HepG2 (cell line): ENCODE results near the gene CCNQ. TPM values are rescaled to one million over a fixed set of nuclear protein-coding genes. Genes with fewer than 3 reads are reported as not detected.
A peak's percentile ranks its signal among the peaks of the same experiment; 100 is the strongest.

Source experiments
- ARNT ChIP-seq: fragments of 450-650 bp; IDR thresholded peaks from 2 replicates; pipeline ENCODE4 v1.6.1; 2017
- EED ChIP-seq: sonication (generic); formaldehyde crosslinking; IDR thresholded peaks from 2 replicates; pipeline ENCODE4 v1.5.0; 2020; ENCODE audit warnings: mild to moderate bottlenecking, missing genetic modification reagents
- ISL2 ChIP-seq: sonication (generic); formaldehyde crosslinking; IDR thresholded peaks from 2 replicates; pipeline ENCODE4 v1.5.0; 2020; ENCODE audit warnings: missing genetic modification reagents
- NCOA2 ChIP-seq: sonication (generic); formaldehyde crosslinking; IDR thresholded peaks from 2 replicates; pipeline ENCODE4 v1.8.0; 2022; ENCODE audit warnings: inconsistent platforms
- NONO ChIP-seq, 2 experiments: fragments of 450-650 bp in 1 of 2; sonication (generic) in 1 of 2; formaldehyde crosslinking in 1 of 2; IDR thresholded peaks in 1 of 2; conservative IDR thresholded peaks in 1 of 2; 2 replicates each; pipeline versions ENCODE4 v1.6.1 to v1.8.0; 2017 to 2022; ENCODE audit warnings: mild to moderate bottlenecking in 1 of 2, missing genetic modification reagents in 1 of 2, moderate library complexity in 1 of 2
- POLR2G ChIP-seq: fragments of 200-400 bp; formaldehyde crosslinking; IDR thresholded peaks from 2 replicates; pipeline ENCODE4 v1.6.1; 2018; ENCODE audit warnings: mild to moderate bottlenecking, low read depth, low read length, moderate library complexity
- RXRB ChIP-seq: IDR thresholded peaks from 2 replicates; pipeline ENCODE4 v1.6.1; 2016; ENCODE audit warnings: borderline replicate concordance, missing genetic modification reagents, missing compliant biosample characterization
- SIX4 ChIP-seq: sonication (generic); formaldehyde crosslinking; IDR thresholded peaks from 2 replicates; pipeline ENCODE4 v1.4.0; 2020; ENCODE audit warnings: missing genetic modification reagents
- WIZ ChIP-seq: sonication (generic); formaldehyde crosslinking; IDR thresholded peaks from 2 replicates; pipeline ENCODE4 v1.5.1; 2020; ENCODE audit warnings: mild to moderate bottlenecking, missing genetic modification reagents
- ZNF205 ChIP-seq: IDR thresholded peaks from 2 replicates; pipeline ENCODE4 v1.6.1; 2018; ENCODE audit warnings: missing biosample characterization, missing genetic modification reagents
- ZNF543 ChIP-seq: sonication (generic); formaldehyde crosslinking; IDR thresholded peaks from 2 replicates; pipeline ENCODE4 v1.4.0; 2020; ENCODE audit warnings: mild to moderate bottlenecking, missing genetic modification reagents
- ZNF614 ChIP-seq: IDR thresholded peaks from 2 replicates; pipeline ENCODE4 v1.6.1; 2018; ENCODE audit warnings: missing biosample characterization, missing genetic modification reagents, inconsistent platforms, borderline replicate concordance
- ZNF777 ChIP-seq: sonication (generic); formaldehyde crosslinking; IDR thresholded peaks from 2 replicates; pipeline ENCODE4 v1.4.0; 2020; ENCODE audit warnings: missing genetic modification reagents
- polyA plus RNA-seq, 8 experiments: library from polyadenylated mRNA; depleted of rRNA in 3 of 8; stranded (reverse) in 7 of 8; unstranded in 1 of 8; fragments of >200 nt; fragmentation: Illumina TruSeq in 4 of 8; extraction: Trizol in 4 of 8; gene quantifications; 2 replicates each; pipeline versions ENCODE4 v1.2.1 to v1.2.3, GENCODE V29; 2011 to 2016; ENCODE audit warnings: low read depth in 4 of 8, missing spikeins in 1 of 8, mixed read lengths in 1 of 8; ENCODE audit not compliant: insufficient read depth in 1 of 8
- total RNA-seq, 5 experiments: library from RNA; depleted of rRNA; stranded (reverse); fragments of >200 nt; fragmentation: Illumina TruSeq; extraction: Trizol; gene quantifications; 2 replicates each; pipeline ENCODE4 v1.2.3, GENCODE V29; 2016; ENCODE audit warnings: low read depth in 1 of 5
- TF ChIP-seq, protein P1 (sequence below): IDR thresholded peaks from 2 replicates; pipeline ENCODE4 v1.6.1; 2016
- TF ChIP-seq, protein P2 (sequence below): sonication (generic); formaldehyde crosslinking; IDR thresholded peaks from 2 replicates; pipeline ENCODE4 v1.5.0; 2020; ENCODE audit warnings: mild to moderate bottlenecking, missing genetic modification reagents, moderate library complexity
- TF ChIP-seq, protein P3 (sequence below): sonication (generic); formaldehyde crosslinking; IDR thresholded peaks from 2 replicates; pipeline ENCODE4 v1.5.1; 2020; ENCODE audit warnings: missing genetic modification reagents, mild to moderate bottlenecking, borderline replicate concordance
- TF ChIP-seq, protein P4 (sequence below), 2 experiments: sonication (generic) in 1 of 2; formaldehyde crosslinking in 1 of 2; IDR thresholded peaks; 2 replicates each; pipeline versions ENCODE4 v1.5.1 to v1.6.1; 2011 to 2020; ENCODE audit warnings: borderline replicate concordance in 1 of 2, low read depth in 1 of 2, low read length in 1 of 2, mild to moderate bottlenecking in 1 of 2, missing genetic modification reagents in 1 of 2, moderate library complexity in 1 of 2
- TF ChIP-seq, protein P5 (sequence below): IDR thresholded peaks from 2 replicates; pipeline ENCODE4 v1.6.1; 2012; ENCODE audit warnings: low read depth, low read length, improper control_type of control experiment
- TF ChIP-seq, protein P6 (sequence below): sonication (generic); formaldehyde crosslinking; IDR thresholded peaks from 2 replicates; pipeline ENCODE4 v1.8.1; 2022; ENCODE audit warnings: mild to moderate bottlenecking, missing genetic modification reagents

Gene CCNQ
- total and polyA plus RNA-seq, 2 of the 13 experiments (the other 11 are each of a cell fraction or from before 2014, with no cell fraction given) = 15.0 to 25.5 TPM

DNA sequence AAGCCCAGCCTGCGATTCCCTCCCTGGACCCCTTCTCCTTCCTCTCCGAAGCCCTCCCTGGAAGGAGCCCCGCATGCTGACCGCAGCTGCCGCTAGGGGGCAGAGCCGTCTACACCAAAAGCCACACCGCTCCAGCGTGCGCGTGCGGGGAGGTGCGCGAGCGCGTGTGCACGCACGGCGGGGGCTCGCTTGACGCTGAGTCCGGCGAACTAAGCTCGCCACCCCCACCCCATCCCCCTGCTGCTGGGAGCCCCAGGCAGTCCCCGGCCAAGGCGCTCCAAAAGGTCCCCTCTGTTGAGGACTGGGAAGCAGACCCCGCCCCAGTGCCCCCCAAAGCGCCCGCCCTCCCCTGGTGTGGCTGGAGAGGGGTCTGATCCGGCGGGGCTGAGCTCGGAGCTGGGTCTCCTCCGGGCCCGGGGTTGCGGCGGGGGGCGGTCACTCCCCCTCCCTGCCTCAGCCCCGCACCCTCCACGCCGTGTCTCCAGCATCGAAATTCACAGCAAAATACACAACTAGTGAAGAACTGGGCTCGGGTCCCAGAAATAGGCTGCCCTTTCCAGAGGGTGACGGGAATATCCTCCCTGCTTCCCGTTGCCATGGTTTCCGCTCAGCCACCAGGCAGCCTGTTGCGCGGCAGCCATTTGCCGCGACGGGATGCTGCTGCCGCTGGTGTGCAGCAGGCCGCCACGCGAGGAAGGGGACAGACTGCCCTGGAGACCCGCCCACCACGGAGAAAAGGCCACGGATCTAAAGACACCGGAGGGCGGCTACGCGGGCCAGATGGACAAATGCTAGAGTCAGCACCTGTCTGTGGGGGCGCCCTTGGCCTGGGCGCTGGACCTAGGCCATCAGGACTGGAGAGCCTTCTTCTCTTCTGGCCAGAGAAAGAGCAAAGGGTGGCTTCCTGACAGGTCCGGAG lies 11.2 kb upstream of the CCNQ start (continued):
- TF ChIP-seq, protein P1, sequence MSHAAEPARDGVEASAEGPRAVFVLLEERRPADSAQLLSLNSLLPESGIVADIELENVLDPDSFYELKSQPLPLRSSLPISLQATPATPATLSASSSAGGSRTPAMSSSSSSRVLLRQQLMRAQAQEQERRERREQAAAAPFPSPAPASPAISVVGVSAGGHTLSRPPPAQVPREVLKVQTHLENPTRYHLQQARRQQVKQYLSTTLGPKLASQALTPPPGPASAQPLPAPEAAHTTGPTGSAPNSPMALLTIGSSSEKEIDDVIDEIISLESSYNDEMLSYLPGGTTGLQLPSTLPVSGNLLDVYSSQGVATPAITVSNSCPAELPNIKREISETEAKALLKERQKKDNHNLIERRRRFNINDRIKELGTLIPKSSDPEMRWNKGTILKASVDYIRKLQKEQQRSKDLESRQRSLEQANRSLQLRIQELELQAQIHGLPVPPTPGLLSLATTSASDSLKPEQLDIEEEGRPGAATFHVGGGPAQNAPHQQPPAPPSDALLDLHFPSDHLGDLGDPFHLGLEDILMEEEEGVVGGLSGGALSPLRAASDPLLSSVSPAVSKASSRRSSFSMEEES (CRISPR knock-in tag) = 0 out of 2 replicates have a peak, but pooled peaks have one; percentile 30
- TF ChIP-seq, protein P2, sequence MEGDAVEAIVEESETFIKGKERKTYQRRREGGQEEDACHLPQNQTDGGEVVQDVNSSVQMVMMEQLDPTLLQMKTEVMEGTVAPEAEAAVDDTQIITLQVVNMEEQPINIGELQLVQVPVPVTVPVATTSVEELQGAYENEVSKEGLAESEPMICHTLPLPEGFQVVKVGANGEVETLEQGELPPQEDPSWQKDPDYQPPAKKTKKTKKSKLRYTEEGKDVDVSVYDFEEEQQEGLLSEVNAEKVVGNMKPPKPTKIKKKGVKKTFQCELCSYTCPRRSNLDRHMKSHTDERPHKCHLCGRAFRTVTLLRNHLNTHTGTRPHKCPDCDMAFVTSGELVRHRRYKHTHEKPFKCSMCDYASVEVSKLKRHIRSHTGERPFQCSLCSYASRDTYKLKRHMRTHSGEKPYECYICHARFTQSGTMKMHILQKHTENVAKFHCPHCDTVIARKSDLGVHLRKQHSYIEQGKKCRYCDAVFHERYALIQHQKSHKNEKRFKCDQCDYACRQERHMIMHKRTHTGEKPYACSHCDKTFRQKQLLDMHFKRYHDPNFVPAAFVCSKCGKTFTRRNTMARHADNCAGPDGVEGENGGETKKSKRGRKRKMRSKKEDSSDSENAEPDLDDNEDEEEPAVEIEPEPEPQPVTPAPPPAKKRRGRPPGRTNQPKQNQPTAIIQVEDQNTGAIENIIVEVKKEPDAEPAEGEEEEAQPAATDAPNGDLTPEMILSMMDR (CRISPR knock-in tag) = peak; percentile 94
- TF ChIP-seq ZNF205 (CRISPR knock-in tag) (no peak), EED (CRISPR knock-in tag) (no peak), ISL2 (peak; percentile 27), POLR2G (no peak), ZNF543 (no peak), SIX4 (CRISPR knock-in tag) (no peak), ZNF614 (CRISPR knock-in tag) (no peak), ARNT (no peak), WIZ (no peak), NCOA2 (CRISPR knock-in tag) (peak; percentile 29; the same call in 1 of the 2 replicates), RXRB (CRISPR knock-in tag) (peak; percentile 50; the same call in 1 of the 2 replicates), ZNF777 (CRISPR knock-in tag) (no peak), NONO (IDR thresholded peaks at IDR 0.05) (no peak), NONO (CRISPR knock-in tag; conservative IDR thresholded peaks at IDR 0.05) (0 out of 2 replicates have a peak, but pooled peaks have one; percentile 17)
- TF ChIP-seq, protein P3, sequence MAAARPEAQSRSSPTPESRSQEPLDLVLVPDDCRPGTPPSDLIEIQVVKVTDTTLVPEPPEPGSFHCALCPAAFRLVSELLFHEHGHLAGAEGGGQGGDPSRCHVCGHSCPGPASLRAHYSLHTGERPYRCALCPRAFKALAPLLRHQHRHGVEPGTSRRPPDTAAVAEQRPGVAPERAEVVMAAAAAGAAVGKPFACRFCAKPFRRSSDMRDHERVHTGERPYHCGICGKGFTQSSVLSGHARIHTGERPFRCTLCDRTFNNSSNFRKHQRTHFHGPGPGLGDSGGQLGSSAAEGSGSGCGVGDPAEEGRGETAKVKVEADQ (CRISPR knock-in tag) = no peak
- TF ChIP-seq, protein P4, sequence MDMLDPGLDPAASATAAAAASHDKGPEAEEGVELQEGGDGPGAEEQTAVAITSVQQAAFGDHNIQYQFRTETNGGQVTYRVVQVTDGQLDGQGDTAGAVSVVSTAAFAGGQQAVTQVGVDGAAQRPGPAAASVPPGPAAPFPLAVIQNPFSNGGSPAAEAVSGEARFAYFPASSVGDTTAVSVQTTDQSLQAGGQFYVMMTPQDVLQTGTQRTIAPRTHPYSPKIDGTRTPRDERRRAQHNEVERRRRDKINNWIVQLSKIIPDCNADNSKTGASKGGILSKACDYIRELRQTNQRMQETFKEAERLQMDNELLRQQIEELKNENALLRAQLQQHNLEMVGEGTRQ (IDR thresholded peaks at IDR 0.05; ENCODE audit: low read depth, low read length) = no peak
- TF ChIP-seq, protein P4 (CRISPR knock-in tag; IDR thresholded peaks at IDR 0.05; ENCODE audit: borderline replicate concordance) = no peak
- TF ChIP-seq, protein P5, sequence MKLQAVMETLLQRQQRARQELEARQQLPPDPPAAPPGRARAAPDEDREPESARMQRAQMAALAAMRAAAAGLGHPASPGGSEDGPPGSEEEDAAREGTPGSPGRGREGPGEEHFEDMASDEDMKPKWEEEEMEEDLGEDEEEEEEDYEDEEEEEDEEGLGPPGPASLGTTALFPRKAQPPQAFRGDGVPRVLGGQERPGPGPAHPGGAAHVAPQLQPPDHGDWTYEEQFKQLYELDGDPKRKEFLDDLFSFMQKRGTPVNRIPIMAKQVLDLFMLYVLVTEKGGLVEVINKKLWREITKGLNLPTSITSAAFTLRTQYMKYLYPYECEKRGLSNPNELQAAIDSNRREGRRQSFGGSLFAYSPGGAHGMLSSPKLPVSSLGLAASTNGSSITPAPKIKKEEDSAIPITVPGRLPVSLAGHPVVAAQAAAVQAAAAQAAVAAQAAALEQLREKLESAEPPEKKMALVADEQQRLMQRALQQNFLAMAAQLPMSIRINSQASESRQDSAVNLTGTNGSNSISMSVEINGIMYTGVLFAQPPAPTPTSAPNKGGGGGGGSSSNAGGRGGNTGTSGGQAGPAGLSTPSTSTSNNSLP = no peak
- TF ChIP-seq, protein P6, sequence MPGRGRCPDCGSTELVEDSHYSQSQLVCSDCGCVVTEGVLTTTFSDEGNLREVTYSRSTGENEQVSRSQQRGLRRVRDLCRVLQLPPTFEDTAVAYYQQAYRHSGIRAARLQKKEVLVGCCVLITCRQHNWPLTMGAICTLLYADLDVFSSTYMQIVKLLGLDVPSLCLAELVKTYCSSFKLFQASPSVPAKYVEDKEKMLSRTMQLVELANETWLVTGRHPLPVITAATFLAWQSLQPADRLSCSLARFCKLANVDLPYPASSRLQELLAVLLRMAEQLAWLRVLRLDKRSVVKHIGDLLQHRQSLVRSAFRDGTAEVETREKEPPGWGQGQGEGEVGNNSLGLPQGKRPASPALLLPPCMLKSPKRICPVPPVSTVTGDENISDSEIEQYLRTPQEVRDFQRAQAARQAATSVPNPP = no peak
